ENCODE measurements around the gene WT1.

- no peak for TF ChIP-seq CTCF (IDR thresholded peaks at IDR 0.05; ENCODE audit: borderline replicate concordance, extremely low read depth, low read length, poor library complexity, severe bottlenecking)
- TF ChIP-seq EZH2 (IDR thresholded peaks at IDR 0.05; ENCODE audit: borderline replicate concordance, low read depth, low read length, severe bottlenecking) = no peak
These were observed 7.2 kb downstream of the WT1 start for GRCh38 chr11:32427935-32428664.

Data from DND-41 (cell line).